ENCODE measurements around the gene ATE1.
"Not testable (repeated sequence)": the region's sequence is repeated elsewhere in the genome, so short reads cannot be mapped to it uniquely, and the experiment has no call there.

ATE1 gene

GRCh38 chr10:121774813-121775212, 153.0 kb downstream of the ATE1 start:
- no peak for DNase-seq

GRCh38 chr10:121774404-121774803, 153.4 kb downstream of the ATE1 start:
- DNase-seq: no peak

GRCh38 chr10:121772884-121773283, 154.9 kb downstream of the ATE1 start:
- no peak for DNase-seq

GRCh38 chr10:121772406-121772805, 155.4 kb downstream of the ATE1 start:
- no peak for DNase-seq

- no peak for DNase-seq
These were observed 155.9 kb downstream of the ATE1 start for GRCh38 chr10:121771966-121772365.

GRCh38 chr10:121766426-121766825, 161.4 kb downstream of the ATE1 start:
- no peak for DNase-seq

- no peak for DNase-seq
These were observed 162.6 kb downstream of the ATE1 start for GRCh38 chr10:121765204-121765603.

GRCh38 chr10:121764233-121764942, 163.4 kb downstream of the ATE1 start:
- DNase-seq: no peak

- DNase-seq: not testable (repeated sequence)
These were observed 170.6 kb downstream of the ATE1 start for GRCh38 chr10:121757241-121757640.

- DNase-seq: not testable (repeated sequence)
These were observed 172.3 kb downstream of the ATE1 start for GRCh38 chr10:121755496-121755895.

GRCh38 chr10:121754666-121755065, 173.2 kb downstream of the ATE1 start:
- DNase-seq: no peak

- no peak for DNase-seq
These were observed 173.9 kb downstream of the ATE1 start for GRCh38 chr10:121753726-121754476.

GRCh38 chr10:121751191-121751760, 176.6 kb downstream of the ATE1 start:
- DNase-seq: no peak

- DNase-seq: no peak
These were observed 180.6 kb downstream of the ATE1 start for GRCh38 chr10:121747163-121747775.

GRCh38 chr10:121741248-121741792, 186.5 kb downstream of the ATE1 start:
- no peak for DNase-seq

- DNase-seq: no peak
These were observed 187.8 kb downstream of the ATE1 start for GRCh38 chr10:121740069-121740468.

GRCh38 chr10:121739114-121739513, 188.7 kb downstream of the ATE1 start:
- DNase-seq: no peak

- no peak for DNase-seq
These were observed 191.3 kb downstream of the ATE1 start for GRCh38 chr10:121736315-121737130.

- DNase-seq: no peak
These were observed 192.6 kb downstream of the ATE1 start for GRCh38 chr10:121735263-121735662.

- DNase-seq: no peak
These were observed 193.2 kb downstream of the ATE1 start for GRCh38 chr10:121734589-121735045.

GRCh38 chr10:121732656-121733445, 195.0 kb downstream of the ATE1 start:
- no peak for DNase-seq
